Left lobe of liver (tissue), 2 donors: ENCODE results near the gene TBC1D22A. TPM values are rescaled to one million over a fixed set of nuclear protein-coding genes. Genes with fewer than 3 reads are reported as not detected.

Source experiments
- ATAC-seq: fragments of 200-7000 bp; cut with Tn5 transposase; one replicate; pipeline ENCODE4 v1.9.1; 2020; ENCODE audit warnings: mild to moderate bottlenecking, moderate library complexity
- DNase-seq: peaks from one replicate; pipeline ENCODE4 v3.0.0-alpha.2; 2020; ENCODE audit warnings: low spot score
- total RNA-seq: library from RNA; stranded (reverse); gene quantifications from one replicate; pipeline ENCODE4 v1.2.1, GENCODE V29; 2021
- donor health status: DM: no; HTN: no; CAD: no; lungs with moderate emphysema.
- donor health status: DM: no; HTN: yes; CAD: no.

The TBC1D22A gene
- total RNA-seq, 1 donor from 2014 or later: 12.4 TPM

DNA sequence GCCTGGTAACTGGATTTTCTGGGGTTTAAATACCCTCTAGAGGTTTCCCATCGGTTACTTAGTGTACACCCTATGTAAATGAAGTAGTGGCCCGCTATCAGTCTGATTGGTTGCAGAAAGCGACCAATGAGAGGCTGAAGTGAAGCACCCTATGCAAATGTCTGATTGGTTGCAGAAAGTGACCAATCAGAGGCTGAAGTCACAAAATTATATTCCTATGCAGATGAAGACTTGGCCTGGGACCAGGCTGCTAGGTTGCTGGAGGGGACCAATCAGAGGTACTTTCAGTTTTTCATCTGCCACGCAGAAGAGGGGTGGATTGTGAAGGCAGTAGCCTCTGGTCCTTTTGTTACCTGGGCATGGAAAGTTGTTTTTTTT is 134.8 kb downstream of the TBC1D22A start:
- ATAC-seq (no peak), DNase-seq (no peak)

- peak; percentile 55 for ATAC-seq
Measured at GRCh38 chr22:46900549-46900948, 138.1 kb downstream of the TBC1D22A start.

GRCh38 chr22:46902436-46902835 is 140.0 kb downstream of the TBC1D22A start:
- DNase-seq: peak; percentile 21
- no peak for ATAC-seq

More at GRCh38 chr22:46900549-46900948, 138.1 kb downstream of the TBC1D22A start:
- no peak for DNase-seq

- DNase-seq (peak; percentile 43), ATAC-seq (peak; percentile 32)
Measured at GRCh38 chr22:46902998-46903916, 140.8 kb downstream of the TBC1D22A start.

DNA sequence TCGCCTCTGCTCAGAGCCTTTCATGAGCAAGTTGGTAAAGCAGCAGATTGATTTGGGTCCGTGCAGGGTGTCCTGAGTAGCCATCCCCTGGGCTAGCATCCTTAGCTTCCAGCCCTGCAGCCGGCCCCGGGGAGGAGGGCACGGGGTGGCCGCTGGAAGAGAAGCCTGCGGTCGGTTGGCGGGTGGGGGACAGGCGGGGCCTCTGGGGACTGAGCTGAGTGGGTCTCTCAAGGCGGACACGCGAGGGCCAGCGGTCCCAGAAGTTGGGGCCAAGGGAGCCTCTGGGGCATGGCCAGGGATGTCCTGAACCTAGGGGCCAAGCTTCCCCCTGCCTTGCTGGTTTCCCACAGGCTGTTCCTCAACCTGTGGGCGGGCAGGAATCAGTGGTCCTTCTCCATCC is 143.0 kb downstream of the TBC1D22A start:
- DNase-seq (peak; percentile 40), ATAC-seq (no peak)

DNA sequence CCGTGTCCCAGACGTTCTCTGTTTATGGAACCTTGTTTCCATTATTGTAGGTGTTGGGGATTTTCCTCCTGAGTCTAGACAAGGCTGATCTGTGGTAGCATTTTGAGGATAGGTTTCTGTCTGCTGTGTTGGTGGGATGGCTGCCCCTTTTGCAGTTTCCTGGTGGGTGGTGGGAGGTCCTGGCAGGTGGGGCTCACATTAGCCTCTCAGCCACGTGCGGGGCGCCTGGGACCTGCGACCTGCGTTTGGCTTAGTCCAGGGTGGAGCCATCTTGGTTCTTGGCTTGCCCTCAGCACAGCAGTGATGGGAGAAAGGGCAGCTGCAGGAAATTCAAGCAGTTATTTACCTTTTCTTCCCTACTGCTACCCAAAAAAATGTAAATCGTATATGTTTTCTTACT is 143.4 kb downstream of the TBC1D22A start:
- DNase-seq (peak; percentile 35), ATAC-seq (no peak)

DNA sequence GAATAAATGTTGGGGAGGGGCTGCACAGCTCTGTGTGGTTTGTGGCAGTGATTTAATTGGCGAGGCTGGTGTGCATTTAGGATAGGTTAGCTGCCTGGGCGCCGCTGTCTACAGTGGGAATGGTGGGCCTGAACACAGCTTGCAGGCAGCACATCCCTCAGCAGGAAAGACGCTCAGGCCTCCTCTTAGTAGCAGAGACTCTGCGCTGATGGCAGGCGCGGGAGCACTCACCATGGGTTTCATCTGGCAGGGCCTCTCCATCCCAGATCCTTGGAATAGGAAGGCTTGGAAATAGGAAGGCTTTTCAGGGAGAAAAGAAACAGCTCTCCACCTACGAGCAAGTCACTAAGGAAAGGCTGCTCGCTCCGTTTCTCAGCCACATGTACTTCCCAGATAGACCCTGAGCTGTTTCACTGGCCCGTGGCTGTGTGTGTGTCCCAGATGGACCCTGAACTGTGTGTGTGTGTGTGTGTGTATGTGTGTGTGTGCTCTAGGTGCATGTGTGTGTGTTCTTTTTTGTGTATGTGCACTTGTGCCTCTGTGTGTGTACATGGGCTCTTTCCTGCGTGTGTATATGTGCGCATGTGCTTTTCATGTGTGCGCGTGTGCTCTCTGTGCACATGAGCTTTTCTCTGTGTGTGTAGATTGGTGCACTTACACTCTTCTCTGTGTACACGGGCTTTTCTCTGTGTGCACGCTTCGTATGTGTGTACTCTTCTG is 144.0 kb downstream of the TBC1D22A start:
- DNase-seq (no peak), ATAC-seq (no peak)

DNA sequence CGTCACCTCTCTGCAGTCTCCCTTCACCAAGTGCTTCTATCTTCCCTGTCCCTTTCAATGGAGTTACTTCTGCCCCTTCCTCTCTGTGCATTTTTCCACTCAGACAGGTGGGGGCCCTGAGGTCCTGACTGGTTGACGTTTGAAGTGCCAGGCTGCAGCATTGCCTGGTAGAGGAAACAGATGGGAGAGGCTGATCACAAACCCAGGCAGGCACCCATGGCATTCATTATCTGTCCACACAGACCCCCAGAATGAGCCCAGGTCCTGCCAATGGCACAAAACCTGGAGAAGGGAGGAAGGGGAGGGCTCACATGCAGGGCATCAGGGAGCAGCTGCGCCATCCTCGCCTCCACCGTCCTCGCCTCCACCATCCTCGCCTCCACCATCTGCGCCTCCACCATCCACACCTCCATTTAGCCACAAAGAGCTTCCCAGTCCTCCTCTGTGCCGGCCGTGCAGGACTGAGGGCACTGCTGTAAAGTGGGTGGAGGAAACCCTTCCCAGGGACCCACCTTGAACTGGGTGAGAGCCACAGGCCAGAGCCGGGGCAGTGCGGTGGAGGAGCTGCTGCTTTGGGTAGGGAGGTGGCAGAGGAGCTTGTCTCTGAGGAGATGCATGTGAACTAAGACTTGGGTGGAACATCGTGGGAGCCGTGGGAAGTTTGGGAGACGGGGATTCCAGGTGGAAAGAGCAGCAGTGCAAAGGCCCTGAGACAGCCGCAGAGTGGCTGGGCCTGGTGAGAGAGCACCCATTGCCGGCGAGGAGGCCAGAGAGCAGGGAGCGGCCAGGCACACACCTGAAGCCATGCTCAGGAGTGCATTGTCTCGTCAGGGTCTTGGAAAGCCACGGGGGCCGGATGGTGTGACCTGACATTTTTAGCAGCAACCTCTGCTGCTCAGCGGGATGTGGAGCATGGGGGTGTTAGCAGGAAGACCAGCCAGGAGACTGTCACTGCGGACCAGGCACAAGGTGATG is 145.1 kb downstream of the TBC1D22A start:
- ATAC-seq (no peak), DNase-seq (peak; percentile 35)

DNA sequence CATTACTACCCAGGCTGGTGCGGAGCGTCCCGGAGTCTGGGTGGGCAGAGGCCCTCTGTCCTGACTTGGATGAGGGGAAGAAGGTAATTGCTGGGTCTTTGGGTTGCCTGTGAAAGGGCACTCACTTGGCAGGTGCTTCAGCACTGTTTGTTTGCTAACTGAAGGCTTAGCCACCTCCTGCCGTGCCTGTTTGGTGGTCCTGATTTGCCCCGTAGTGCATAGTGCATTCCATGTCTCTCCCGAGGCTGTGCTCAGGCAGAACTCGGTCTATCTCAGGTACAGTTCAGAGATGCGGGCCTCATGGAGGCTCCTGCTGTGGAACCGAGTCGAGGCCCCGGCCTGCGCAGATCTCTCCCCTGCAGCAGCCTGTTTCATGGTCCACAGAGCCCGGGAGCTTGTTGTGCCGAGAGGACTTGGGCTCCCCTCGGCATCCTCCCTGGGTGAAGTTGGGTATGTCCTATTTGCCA is 146.2 kb downstream of the TBC1D22A start:
- DNase-seq: peak; percentile 28
- no peak for ATAC-seq

DNA sequence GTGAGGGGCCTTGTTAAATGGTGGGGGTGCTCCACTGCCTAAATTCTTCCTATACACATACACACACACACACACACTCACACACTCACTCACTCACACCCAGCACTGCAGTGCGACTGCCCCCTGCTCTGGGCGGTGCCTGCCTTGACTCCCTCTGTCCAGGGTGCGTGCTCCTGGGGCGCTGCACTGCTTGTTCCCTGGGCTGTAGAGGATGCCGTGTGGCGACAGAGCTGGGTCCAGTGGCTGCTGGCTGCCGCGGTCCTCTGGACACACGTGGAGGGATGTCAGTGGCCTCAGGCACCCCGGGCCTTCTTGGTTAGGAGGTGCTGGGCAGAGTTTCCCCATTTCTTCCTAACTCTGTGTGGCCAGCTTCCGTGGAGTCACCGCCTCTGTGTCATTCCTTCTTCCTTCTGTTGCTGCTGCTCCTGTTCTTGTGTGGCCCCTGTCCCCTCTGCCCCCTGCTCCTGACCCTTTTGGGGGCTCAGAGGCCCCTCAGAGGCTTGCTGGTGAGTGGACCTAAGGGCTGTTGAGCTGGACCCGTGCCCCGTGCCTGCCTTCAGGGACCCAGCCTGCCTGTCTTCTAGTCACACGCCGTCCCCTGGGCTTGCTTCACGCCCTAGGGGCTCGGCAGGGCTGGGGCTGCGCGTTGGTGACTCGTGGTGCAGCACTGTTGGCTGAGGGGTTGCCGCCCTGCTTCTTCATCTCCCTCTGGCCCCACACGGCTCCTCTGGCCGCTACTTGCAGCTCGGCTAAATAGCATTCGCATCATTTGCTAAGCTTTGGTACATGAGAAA is 147.0 kb downstream of the TBC1D22A start:
- no peak for ATAC-seq
- DNase-seq: peak; percentile 41

DNA sequence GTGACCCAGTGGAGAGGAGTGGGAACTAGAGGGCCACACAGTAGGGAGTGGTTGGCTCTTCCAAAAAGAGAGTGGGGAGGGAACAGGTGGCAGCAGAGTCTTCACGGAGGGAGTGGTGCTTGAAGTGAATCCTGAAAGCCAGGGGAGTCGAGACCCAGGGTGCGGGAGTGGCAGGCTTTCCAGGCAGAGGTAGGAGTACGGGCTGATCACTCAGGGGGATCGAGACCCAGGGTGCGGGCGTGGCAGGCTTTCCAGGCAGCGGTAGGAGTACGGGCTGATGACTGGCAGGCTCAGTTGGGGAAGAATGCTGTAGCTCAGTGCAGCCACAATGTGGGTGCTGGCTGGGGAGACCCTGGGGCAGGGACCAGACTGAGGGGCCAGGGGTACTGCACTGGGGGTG is 148.2 kb downstream of the TBC1D22A start:
- peak; percentile 12 for ATAC-seq
- DNase-seq: peak; percentile 43

DNA sequence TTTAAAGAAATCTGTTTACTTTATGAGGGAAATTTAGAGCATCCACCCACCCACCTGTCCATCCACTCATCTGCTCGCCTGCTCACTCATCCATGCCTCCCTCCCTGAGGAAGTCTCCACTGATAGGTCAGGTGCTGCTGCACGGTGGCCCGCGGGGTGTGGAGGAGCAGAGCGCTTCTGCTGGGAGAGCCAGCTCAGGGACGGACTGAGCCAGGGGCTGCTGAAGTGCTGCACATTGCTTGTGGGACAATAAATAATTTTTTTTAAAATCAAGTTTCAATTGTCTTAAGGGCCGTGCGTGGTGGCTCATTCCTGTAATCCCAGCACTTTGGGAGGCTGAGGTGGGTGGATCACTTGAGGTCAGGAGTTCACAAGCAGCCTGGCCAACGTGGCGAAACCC is 148.9 kb downstream of the TBC1D22A start:
- DNase-seq (peak; percentile 37), ATAC-seq (peak; percentile 43)

- ATAC-seq (no peak), DNase-seq (no peak)
Measured at GRCh38 chr22:46913351-46913750, 150.9 kb downstream of the TBC1D22A start.

- DNase-seq (no peak), ATAC-seq (no peak)
Measured at GRCh38 chr22:46914481-46914880, 152.0 kb downstream of the TBC1D22A start.

DNA sequence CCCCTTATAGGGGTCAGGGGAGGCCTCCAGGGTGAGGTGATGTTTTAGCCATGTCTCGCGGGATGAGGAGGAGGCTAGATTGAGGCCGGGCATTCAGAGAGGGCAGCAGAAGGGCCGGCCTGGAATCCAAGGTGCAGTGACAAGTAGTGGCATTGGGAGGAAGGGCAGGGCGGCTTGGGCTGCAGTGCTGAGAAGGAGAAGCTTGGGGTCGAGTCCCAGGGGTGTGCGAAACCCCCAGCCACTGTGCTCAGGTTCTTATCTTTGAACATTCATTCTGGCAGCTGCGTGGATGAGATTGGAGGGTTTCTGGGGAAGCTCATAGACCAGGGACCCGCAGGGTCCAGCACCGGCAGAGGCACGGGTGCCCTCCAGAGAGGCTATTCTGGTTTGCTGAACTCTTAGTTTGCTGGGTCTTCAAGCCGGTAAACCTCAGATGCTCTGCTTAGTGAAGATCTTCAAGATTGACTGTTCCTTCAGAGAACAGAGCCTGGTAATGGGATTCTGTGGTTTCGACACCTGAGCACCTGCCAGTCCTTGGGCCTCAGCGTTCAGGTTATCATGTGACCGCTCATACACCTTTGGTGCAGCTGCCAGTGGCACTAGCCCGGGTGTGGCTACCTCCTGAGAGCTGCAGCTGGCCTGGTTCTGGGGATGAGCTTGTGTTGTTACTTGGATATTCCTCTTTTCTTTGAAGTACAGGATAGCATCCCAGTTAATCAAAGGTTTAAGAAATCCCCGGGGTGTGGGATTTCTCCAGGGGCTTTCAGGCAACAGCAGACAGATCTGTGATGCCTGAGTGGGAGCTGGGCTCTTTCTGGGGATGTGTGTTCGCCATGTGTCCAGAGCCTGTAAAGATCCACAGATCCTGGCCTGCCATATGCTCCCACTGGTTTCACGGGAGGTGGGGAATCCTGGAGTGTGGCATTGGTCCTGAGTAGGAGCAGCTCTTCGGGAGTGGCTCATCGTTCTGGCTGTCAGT is 152.8 kb downstream of the TBC1D22A start:
- DNase-seq (no peak), ATAC-seq (no peak)

DNA sequence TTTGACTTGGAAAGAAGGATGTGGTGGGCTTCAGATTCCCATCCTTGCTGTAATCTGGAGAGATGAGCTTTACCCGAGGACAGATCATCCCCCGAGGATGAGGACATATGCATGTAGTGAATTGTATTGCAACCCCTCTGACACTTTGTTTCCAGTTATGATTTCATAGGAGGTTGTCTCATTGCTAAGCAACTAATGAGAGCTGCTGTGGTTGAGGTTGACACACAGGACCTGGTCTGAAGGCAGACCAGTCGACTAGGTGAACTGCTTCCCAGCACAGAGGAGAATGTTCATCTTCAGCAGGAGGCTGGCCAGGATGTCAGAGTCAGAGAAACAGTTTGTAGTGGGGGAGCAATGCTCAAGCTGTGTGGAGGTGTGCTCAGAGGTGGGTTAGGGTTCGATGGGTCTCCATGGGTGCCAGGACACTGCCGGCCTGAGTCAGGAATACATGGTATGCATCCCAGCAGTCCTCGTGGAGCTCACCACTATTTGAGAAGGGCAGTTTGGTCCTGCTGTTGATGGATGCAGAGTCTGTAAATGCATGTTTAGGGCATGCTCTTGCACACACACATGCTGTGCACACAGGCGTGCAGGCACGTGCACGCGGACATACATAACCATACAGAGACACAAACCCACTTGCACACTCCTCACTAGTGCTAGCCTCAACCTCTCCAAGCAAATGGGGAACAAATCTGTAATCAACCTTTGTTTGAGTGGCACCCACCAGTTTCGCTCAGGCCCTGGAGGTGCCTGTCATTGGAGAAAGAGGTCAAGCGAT is 153.7 kb downstream of the TBC1D22A start:
- ATAC-seq: no peak
- peak; percentile 14 for DNase-seq

- DNase-seq (peak; percentile 26), ATAC-seq (no peak)
Measured at GRCh38 chr22:46916886-46917770, 154.7 kb downstream of the TBC1D22A start.
